Suprapubic skin (tissue), 4 donors: ENCODE results near the gene ZNF205.

Source experiments
- CTCF ChIP-seq, 2 donors: fragments of 200-600 bp in 1 of 2; fragments of 450-650 bp in 1 of 2; sonication (generic) in 1 of 2; IDR thresholded peaks; one replicate each; pipeline ENCODE4 v1.5.1; 2016 to 2019; ENCODE audit warnings: antibody characterized with exemption in 2 of 2, mild to moderate bottlenecking in 1 of 2, moderate library complexity in 1 of 2
- EP300 ChIP-seq: sonication (generic); formaldehyde crosslinking; IDR thresholded peaks from one replicate; pipeline ENCODE4 v1.6.1; 2017; ENCODE audit warnings: antibody characterized with exemption
- POLR2A ChIP-seq, 2 donors: fragments of 450-650 bp; IDR thresholded peaks; one replicate each; pipeline ENCODE4 v1.6.1; 2017; ENCODE audit warnings: antibody characterized with exemption in 2 of 2, mild to moderate bottlenecking in 2 of 2, moderate library complexity in 2 of 2
- POLR2AphosphoS5 ChIP-seq, 3 donors: sonication (generic); formaldehyde crosslinking; IDR thresholded peaks; one replicate each; pipeline ENCODE4 v1.6.1; 2017; ENCODE audit warnings: antibody characterized with exemption in 3 of 3

- TF ChIP-seq CTCF (IDR thresholded peaks at IDR 0.05) (no peak), POLR2AphosphoS5 (IDR thresholded peaks at IDR 0.05) (no peak), EP300 (no peak), POLR2A (IDR thresholded peaks at IDR 0.05) (no peak)
Observed at GRCh38 chr16:3080024-3080423, 32.4 kb upstream of the ZNF205 start.
